Activated naive CD4-positive, alpha-beta T cell treated with anti-CD3 and anti-CD28 coated beads, Interleukin-2, amount 50 U/mL, for 16 hours (primary cell): Measurements from ENCODE around the gene EML1.

Experiments
- DNase-seq: peaks from one replicate; pipeline ENCODE4 v3.0.0-alpha.2; 2020

Gene EML1

GRCh38 chr14:99971941-99972747 is 178.9 kb downstream of the EML1 start:
- peak; percentile 22 for DNase-seq

GRCh38 chr14:99972748-99973466 is 179.7 kb downstream of the EML1 start:
- no peak for DNase-seq

GRCh38 chr14:99975190-99975589 is 182.0 kb downstream of the EML1 start:
- no peak for DNase-seq

GRCh38 chr14:99976021-99976420 is 182.8 kb downstream of the EML1 start:
- no peak for DNase-seq

- no peak for DNase-seq
Observed at GRCh38 chr14:99976681-99977080, 183.5 kb downstream of the EML1 start.

GRCh38 chr14:99980299-99980698 is 187.1 kb downstream of the EML1 start:
- DNase-seq, result no peak

- no peak for DNase-seq
Observed at GRCh38 chr14:99981806-99982205, 188.6 kb downstream of the EML1 start.

GRCh38 chr14:99982537-99983250 is 189.5 kb downstream of the EML1 start:
- DNase-seq, result peak; percentile 59

GRCh38 chr14:99983251-99984015 is 190.2 kb downstream of the EML1 start:
- no peak for DNase-seq

- no peak for DNase-seq
Observed at GRCh38 chr14:99984036-99984435, 190.8 kb downstream of the EML1 start.

- DNase-seq, result no peak
Observed at GRCh38 chr14:99986396-99986795, 193.2 kb downstream of the EML1 start.

- no peak for DNase-seq
Observed at GRCh38 chr14:99989032-99989431, 195.8 kb downstream of the EML1 start.

- no peak for DNase-seq
Observed at GRCh38 chr14:99990268-99991170, 197.3 kb downstream of the EML1 start.

- DNase-seq, result no peak
Observed at GRCh38 chr14:99991331-99991730, 198.1 kb downstream of the EML1 start.
